Epidermal melanocyte (primary cell): ENCODE data around the gene APAF1.

ENCODE experiments used
- DNase-seq: peaks from one replicate; pipeline ENCODE4 v3.0.0; 2011; ENCODE audit warnings: low spot score; ENCODE audit not compliant: insufficient read length

The APAF1 gene

DNA sequence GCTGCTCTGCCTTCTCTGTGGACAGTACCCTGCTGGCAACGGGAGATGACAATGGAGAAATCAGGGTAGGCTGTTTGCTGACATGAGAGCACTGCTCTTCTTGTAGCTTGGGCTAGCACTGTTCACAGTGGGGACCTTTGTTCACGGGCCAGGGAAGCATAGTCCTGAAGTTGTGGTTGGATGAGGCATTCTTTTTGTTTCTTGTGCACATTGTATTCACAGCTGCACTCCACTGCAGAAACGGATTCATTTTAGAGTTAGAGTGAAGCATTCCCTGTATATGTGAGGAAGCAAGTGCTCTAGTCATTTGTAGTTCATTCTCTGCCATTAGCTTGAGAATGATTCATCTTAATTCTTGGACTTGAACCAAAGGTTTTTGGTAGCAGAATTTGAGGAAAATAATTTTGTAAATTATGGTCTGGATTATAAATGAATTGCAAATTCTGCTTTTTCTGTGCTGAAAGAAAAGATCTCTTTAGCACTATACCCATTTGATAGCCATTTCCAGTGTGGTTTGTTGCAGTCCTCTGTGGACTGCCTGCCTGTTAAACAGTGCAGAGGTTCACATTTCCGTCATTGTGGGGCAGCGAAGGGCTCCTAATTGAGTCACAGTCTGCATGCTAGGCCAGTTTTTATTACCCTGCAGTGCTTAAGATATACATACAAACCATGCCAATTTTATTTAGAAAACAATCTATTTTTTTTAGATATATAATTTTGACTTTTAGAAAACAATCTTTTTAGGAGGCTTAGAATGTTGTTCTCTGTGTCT, 80.6 kb downstream of the APAF1 start:
- peak; percentile 29 for DNase-seq

- no peak for DNase-seq
These were observed 82.1 kb downstream of the APAF1 start for GRCh38 chr12:98727196-98727595.

DNA sequence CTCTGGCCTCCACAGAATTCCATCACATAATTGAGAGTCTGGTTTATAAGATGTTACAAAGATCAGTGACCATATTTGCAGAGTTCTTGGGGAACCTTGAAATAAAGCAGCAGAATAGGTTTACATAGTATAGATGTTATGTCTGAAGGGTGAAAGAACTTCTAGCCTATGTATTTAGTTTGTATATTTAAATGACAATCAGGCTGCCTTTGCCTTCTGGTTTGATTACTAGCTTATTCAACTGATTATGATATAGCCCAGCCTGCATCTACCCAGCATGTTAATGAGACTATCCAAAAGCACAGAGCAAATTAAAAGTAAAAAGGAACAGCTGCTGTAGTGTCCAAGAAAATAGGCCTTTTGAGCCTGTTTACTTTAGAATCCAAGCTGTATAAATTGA, 85.3 kb downstream of the APAF1 start:
- DNase-seq, result no peak

DNA sequence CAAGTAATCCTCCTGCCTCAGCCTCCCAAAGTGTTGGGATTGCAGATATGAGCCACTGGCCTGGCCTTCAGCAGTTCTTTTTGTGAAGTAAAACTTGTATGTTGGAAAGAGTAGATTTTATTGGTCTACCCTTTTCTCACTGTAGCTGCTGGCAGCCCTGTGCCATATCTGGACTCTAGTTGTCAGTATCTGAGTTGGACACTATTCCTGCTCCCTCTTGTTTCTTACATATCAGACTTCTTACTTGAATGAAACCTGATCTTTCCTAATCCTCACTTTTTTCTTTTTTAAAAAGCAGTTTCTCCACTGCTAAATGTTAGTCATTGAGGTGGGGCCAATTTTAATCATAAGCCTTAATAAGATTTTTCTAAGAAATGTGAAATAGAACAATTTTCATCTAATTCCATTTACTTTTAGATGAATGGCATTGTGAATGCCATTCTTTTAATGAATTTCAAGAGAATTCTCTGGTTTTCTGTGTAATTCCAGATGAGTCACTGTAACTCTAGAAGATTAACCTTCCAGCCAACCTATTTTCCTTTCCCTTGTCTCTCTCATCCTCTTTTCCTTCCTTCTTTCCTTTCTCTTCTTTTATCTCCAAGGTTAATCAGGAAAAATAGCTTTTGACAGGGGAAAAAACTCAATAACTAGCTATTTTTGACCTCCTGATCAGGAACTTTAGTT, 88.7 kb downstream of the APAF1 start:
- DNase-seq, result no peak

DNA sequence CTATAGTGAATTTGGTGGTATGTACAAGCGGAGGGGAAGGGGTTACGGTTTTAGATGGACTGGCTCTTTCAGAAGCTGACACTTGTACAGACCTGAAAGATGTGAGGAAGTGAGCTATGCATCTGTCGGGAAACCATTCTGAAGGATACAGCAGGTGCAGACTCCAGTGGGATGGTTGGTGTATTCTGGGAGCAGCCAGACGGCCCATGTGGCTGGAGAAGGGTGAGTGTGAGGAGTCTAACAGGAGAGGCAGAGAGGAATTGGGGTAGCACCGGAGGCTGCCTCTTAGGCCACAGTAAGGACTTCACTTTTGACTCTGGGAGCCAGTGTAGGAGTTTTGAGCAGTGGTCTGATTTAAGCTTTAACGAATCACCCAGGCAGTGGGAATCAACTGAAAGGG, 90.7 kb downstream of the APAF1 start:
- DNase-seq, result no peak

DNA sequence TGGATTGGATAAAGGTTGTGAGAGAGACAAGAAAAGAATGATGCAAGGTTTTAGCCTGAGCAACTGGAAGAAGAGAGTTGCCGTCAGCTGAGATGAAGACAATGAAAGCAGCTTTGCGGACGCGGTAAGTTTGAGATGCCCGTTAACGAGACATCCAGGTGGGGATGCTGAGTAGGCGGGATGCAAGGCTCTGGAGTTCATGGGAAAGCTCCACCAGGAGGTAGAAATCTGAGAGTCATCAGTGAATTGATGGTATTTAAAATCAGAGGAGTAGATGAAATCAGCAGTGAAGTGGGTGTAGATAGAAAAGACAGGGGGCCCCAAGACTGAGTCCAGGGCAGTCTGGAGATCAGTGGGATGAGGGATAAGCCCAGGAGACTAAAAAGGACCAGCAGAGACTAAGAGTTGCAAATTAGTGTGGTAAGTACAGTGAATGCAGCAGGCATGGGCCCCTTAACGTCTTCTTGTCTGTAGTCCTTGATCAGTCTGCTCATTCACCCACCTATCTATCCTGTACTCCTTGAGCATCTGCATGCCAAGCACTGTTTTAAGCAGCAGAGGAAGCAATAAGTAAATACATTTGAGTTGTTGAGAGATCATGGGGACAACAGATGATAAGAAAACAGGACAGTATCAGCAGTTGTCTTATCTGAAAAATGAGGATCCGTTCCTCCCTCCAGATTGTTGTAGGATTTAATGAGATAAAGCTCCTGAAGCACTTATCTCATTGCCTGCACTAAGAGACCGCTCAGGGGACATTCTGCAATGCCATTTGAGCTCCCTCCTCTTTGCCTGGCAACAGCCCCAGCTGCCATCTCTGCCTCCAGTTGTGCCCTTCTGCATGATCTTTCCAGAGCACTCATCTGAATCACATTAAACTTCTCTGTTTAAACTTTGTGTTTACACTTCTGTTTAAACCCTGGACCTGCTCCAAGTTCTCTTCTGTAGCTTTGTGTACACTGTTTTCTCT, 91.5 kb downstream of the APAF1 start:
- DNase-seq, result no peak

- DNase-seq, result no peak
These were observed 92.2 kb downstream of the APAF1 start for GRCh38 chr12:98737322-98737712.

DNA sequence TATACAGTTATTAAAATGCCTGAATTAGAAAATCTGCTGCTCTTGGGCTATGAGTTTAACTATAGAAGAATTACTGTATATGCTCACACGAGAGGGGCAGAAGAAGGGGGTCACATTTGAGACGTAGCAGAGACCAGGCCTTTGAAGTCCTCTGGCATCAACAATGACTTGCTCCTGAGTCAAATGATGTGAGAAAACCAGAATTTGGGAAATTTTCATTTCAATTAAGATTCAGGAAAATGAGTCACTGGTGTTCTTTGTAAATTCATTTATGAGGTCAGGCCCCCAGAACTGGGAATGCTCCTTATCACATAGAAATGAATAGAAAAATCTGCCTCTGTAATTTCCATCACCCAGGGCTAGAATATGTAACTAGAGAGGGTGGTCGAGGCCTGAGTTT, 92.9 kb downstream of the APAF1 start:
- DNase-seq, result no peak

- DNase-seq, result no peak
These were observed 93.4 kb downstream of the APAF1 start for GRCh38 chr12:98738539-98738938.

DNA sequence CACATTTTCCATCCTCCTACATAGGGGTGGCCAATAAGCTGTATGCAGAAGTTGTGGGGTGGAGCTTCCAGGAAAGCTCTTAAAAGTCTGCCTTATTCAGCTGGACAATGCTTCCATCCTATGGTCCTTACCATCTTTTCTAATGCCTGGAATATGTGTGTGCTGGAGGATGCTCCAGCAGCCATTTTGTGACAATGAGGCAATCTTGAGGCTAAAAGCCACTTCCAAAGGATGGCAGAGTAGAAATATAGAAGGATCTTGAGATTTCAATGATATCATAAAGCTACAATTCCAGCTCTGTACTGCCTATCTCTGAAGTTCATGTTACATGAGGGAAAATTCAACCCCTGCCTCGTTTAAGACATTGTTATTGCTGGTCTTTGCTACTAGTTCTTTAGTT, 95.7 kb downstream of the APAF1 start:
- no peak for DNase-seq

GRCh38 chr12:98741196-98741555, 96.1 kb downstream of the APAF1 start:
- DNase-seq, result no peak

DNA sequence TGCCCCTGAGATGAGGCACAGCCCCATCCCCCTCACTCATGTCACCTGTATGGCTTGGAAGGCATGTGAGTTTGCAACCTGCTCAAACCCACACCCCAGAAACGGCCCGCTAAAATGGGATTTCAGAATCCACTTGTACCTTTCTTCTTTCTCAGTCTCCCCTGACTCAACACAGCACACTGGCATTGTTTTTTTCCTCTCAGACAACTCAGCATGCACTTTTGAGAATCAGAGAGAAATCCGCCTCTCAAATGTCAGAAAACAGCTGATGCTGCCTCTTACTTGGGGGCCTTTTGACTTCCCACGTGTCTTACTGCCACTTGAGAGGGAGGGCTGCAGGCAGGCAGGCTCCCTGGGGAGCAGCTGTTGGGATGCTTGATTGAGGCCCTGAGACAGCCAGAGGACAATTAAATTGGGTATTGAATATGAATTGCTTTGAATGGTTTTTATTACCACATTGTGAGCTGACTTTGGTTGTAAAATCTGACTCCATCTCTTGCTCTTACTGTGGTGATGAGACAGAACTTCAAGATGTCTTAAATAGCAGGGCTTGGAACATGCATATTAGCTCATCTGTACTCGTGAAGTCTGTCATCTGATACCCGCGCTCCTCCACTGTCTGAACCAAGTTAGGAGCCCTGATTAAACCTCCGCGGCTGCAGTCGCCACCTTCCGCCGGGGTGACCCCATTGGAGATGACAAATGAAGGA, 96.6 kb downstream of the APAF1 start:
- DNase-seq, result no peak

DNA sequence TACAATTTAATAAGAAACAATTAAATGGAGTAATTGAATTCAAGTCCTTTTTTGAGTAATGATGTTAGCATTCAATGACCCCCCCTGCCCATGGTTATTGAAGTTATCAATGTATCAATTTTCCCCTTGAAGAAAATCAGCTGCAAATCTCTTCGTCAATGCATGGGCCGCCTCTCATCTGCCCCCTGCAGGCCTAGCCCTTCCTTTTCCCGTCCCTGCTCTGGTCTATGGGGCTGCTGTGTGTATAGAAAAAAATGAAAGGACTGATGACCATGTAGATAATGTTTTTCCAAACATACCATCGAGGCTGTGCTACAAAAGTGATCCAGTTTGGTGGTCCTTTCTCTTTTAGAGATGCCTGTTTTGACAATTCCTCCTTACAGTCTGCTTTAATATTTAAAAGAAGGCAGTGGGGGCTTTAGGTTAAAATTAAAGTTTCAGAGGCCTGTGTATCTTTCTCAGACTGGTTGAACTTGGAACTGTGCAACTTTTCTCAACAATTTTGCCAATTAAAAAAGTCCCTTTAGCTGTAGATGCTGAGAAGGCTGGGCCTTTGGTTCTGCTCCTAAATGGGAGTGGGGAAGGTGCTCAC, 98.4 kb downstream of the APAF1 start:
- no peak for DNase-seq

DNA sequence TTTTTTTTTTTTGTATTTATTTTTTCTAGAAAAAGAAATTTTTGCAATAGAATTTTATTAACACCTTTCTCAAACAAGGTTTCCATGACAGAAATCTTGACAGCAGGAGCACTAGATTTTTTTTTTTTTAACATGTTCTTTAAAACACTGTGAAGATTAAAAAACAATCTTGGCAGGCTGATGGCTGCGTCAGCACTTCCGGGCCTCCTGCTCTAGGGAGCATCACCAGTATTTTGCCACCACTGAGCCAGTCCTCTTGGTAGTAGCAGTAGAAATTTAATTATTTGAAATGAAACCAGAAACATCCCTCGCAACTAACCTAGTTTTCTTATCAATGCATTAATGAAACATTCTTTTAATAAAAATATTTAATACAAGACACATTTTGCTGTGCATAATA, 99.6 kb downstream of the APAF1 start:
- DNase-seq, result no peak

DNA sequence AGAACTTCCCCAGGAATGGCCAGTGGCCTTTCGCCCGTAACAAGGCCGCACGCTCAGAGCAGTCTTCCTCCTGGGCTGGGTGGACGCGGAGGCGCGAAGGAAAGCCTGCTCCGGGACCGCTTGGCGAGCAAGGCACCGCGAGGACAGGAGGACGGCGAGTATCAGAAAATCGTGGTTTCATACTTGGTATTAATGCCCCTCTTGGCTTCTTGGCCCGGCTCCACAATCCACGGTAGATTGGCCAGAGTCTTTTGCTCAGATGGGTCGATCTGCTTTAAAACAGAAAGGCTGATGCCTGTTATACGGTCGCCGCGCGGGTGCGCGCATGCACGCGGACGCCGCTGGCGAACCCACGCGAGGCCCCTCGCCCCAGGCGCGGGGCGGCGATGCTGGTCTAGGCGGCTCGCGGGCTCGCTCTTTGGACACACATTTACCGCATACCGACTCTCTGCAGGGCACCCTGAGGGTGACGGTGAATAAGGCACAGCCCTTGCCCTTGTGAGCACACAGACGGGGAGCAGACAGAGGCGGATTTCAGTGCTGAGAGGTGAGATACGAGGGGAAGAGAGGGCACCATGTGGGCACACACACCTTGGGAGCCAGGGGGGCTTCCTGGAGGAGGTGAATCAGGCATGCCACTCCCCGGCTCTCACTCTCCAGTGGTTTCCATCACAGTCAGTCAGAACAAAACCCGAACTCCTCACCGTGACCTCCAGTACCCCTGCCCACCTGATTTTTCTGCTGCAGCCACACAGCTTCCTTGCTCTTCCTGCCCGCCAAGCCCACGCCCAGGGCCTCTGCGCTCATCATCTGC, 100.7 kb downstream of the APAF1 start:
- no peak for DNase-seq

- no peak for DNase-seq
These were observed 103.4 kb downstream of the APAF1 start for GRCh38 chr12:98748463-98748862.

DNA sequence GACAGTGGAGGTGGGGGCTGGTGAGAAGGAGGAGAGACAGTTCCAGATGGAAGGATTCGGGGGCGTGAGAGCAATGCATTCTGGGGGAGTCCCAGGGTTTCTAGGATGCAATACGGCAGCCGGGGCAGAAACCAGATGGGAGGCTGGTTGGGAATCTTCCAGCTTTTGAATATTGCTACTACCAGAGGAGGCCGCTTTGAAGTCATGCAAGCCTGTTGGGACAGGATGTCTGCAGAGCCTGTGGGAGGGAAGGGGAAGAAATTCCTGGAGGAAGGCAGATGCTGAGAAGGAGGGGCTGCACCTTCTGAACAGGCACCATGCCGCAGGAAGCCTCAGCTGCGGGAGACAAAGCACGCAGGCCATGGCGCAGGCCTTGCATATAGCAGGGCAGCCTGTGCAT, 105.4 kb downstream of the APAF1 start:
- no peak for DNase-seq

GRCh38 chr12:98751580-98752115, 106.6 kb downstream of the APAF1 start:
- no peak for DNase-seq

GRCh38 chr12:98752726-98753125, 107.6 kb downstream of the APAF1 start:
- DNase-seq, result no peak

DNA sequence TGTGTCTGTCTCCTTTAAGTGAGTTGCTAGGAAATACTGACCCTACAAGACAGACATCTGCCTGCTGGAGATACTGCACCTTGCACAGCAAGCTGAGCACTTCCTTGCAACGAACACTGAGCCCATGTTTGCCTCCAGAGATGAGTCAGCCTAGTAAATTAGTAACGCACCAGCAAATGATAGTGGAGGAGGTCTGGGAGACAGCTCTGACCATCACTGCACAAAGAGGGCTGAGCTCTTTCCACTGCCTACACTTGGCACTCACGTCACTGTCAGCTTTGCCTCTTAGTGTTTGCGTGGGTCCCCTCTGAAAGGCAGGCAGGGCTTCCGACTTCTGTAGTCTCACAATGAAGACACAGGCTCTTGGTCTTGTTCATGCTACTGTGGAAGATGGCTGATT, 109.0 kb downstream of the APAF1 start:
- no peak for DNase-seq
